K562 (cell line): ENCODE results near the gene TEAD4. TPM values are rescaled to one million over a fixed set of nuclear protein-coding genes. Genes with fewer than 3 reads are reported as not detected.

Experiments used
- ATAC-seq: fragments of 200-7000 bp; cut with Tn5 transposase; 3 replicates; pipeline ENCODE4 v1.9.1; 2020; ENCODE audit warnings: moderate library complexity
- BruUV-seq: library from RNA; stranded (reverse); fragments of 400-500 nt; replicated peaks from 2 replicates; lab custom pipeline; 2021; lab: Mats Ljungman, UMichigan
- CTCF ChIA-PET: fragments of 300-600 bp; formaldehyde crosslinking; extraction: SDS; loops from one replicate; lab custom pipeline; 2021; ENCODE audit warnings: low intra/inter-chr PET ratio; lab: Yijun Ruan, JAX
- POLR2A ChIA-PET: fragments of 300-600, 350-650 bp; sonication (Branson Sonifier 250); formaldehyde crosslinking; extraction: SDS; loops from one replicate; lab custom pipeline; 2021; ENCODE audit warnings: antibody characterized with exemption, inconsistent platforms; lab: Yijun Ruan, JAX
- DNase-seq, 4 experiments: peaks; one replicate each; pipeline versions ENCODE4 v3.0.0 to v3.0.0-alpha.2; 2011 to 2018; ENCODE audit warnings: low spot score in 3 of 4, mixed read lengths in 3 of 4; ENCODE audit errors: extremely low read depth in 1 of 4
- FAIRE-seq: peaks from 2 replicates; lab custom pipeline; 2011; peaks lifted over from hg19 to GRCh38; lab: Jason Lieb, UNC
- H2AFZ ChIP-seq: 2 replicates; pipeline ENCODE4 v1.6.0; 2011; ENCODE audit warnings: low read depth, low read length, control low read depth, inconsistent platforms
- H3K27ac ChIP-seq: fragments of 200-600 bp; 3 replicates; pipeline ENCODE4 v1.8.0; 2011; ENCODE audit warnings: low read depth, mild to moderate bottlenecking, control low read depth, inconsistent platforms, low read length, moderate library complexity, mixed read lengths; ENCODE audit errors: extremely low read depth
- H3K27me3 ChIP-seq, 2 experiments: fragments of 300-600 bp in 1 of 2; 2 replicates in 1 of 2; 3 replicates in 1 of 2; pipeline versions ENCODE4 v1.6.0 to v1.8.0; 2011; ENCODE audit warnings: inconsistent platforms in 2 of 2, low read length in 2 of 2, mild to moderate bottlenecking in 1 of 2, mixed read lengths in 1 of 2, moderate library complexity in 1 of 2; ENCODE audit not compliant: control insufficient read depth in 2 of 2, insufficient read depth in 2 of 2
- H3K36me3 ChIP-seq: fragments of 300-600 bp; 3 replicates; pipeline ENCODE4 v1.8.0; 2011; ENCODE audit warnings: mild to moderate bottlenecking, low read length, inconsistent platforms; ENCODE audit not compliant: control insufficient read depth, insufficient read depth
- H3K4me1 ChIP-seq, 2 experiments: fragments of 200-600 bp in 1 of 2; replicated peaks in 1 of 2; 2 replicates in 1 of 2; 3 replicates in 1 of 2; pipeline versions ENCODE4 v1.5.1 to v1.8.0; 2011; ENCODE audit warnings: inconsistent platforms in 2 of 2, low read length in 2 of 2, mild to moderate bottlenecking in 1 of 2, mixed read lengths in 1 of 2, moderate library complexity in 1 of 2; ENCODE audit not compliant: control insufficient read depth in 2 of 2, insufficient read depth in 2 of 2
- H3K4me2 ChIP-seq: 2 replicates; pipeline ENCODE4 v1.6.1; 2011; ENCODE audit warnings: low read length, control low read depth, inconsistent platforms, mixed read lengths; ENCODE audit not compliant: insufficient read depth
- H3K4me3 ChIP-seq: fragments of 200-600 bp; sonication (generic), shearing (Covaris generic); 2 replicates; pipeline ENCODE4 v1.5.1; 2016; ENCODE audit warnings: control low read depth, inconsistent platforms
- H3K79me2 ChIP-seq: fragments of 200-600 bp; 3 replicates; pipeline ENCODE4 v1.8.0; 2011; ENCODE audit warnings: low read length, inconsistent platforms; ENCODE audit not compliant: control insufficient read depth, insufficient read depth
- H3K9ac ChIP-seq, 2 experiments: 2 replicates each; pipeline versions ENCODE4 v1.6.0 to v1.6.1; 2011; ENCODE audit warnings: low read depth in 2 of 2, low read length in 2 of 2, control low read depth in 1 of 2, inconsistent platforms in 1 of 2, mild to moderate bottlenecking in 1 of 2, mixed read lengths in 1 of 2; ENCODE audit not compliant: insufficient read depth in 1 of 2
- H3K9me1 ChIP-seq: one replicate; pipeline ENCODE4 v1.6.0; 2011; ENCODE audit warnings: inconsistent platforms, mild to moderate bottlenecking, low read length, moderate library complexity; ENCODE audit not compliant: control insufficient read depth, insufficient read depth
- H3K9me3 ChIP-seq: replicated peaks from 2 replicates; pipeline ENCODE4 v1.5.1; 2011; ENCODE audit warnings: low read depth, low read length, inconsistent platforms; ENCODE audit not compliant: control insufficient read depth, insufficient read depth
- H4K20me1 ChIP-seq: replicated peaks from 2 replicates; pipeline ENCODE4 v1.6.1; 2011; ENCODE audit warnings: low read length, inconsistent platforms, mixed read lengths; ENCODE audit not compliant: control insufficient read depth, insufficient read depth
- BRD9 ChIP-seq: fragments of 450-650 bp; IDR thresholded peaks from 2 replicates; pipeline ENCODE4 v1.6.1; 2018; ENCODE audit warnings: low read depth; ENCODE audit not compliant: partially characterized antibody
- CC2D1A ChIP-seq: fragments of 450-650 bp; IDR thresholded peaks from 2 replicates; pipeline ENCODE4 v1.6.1; 2017; ENCODE audit warnings: mild to moderate bottlenecking
- CXXC5 ChIP-seq: fragments of 250-450 bp; sonication (Bioruptor Pico); IDR thresholded peaks from 2 replicates; pipeline ENCODE4 v1.8.0; 2022; ENCODE audit warnings: inconsistent platforms, mild to moderate bottlenecking, moderate library complexity
- FOS ChIP-seq: IDR thresholded peaks from 3 replicates; pipeline ENCODE4 v1.6.1; 2011; ENCODE audit not compliant: insufficient read length; ENCODE audit errors: extremely low read depth
- JUND ChIP-seq, 2 experiments: IDR thresholded peaks; 2 replicates in 1 of 2; 3 replicates in 1 of 2; pipeline ENCODE4 v1.6.1; 2011; ENCODE audit warnings: borderline replicate concordance in 2 of 2, low read depth in 2 of 2, low read length in 2 of 2, improper control_type of control experiment in 1 of 2, missing biosample characterization in 1 of 2, missing genetic modification characterization in 1 of 2, missing genetic modification reagents in 1 of 2
- PCBP1 ChIP-seq: fragments of 200-400 bp; formaldehyde crosslinking; IDR thresholded peaks from 2 replicates; pipeline ENCODE4 v1.6.1; 2018; ENCODE audit warnings: mild to moderate bottlenecking, low read depth, low read length; ENCODE audit not compliant: poor library complexity, severe bottlenecking
- PHTF2 ChIP-seq: fragments of 250-450 bp; sonication (Bioruptor Pico); IDR thresholded peaks from 2 replicates; pipeline ENCODE4 v1.5.0; 2021; ENCODE audit warnings: mild to moderate bottlenecking
- POLR2B ChIP-seq: fragments of 450-650 bp; IDR thresholded peaks from 2 replicates; pipeline ENCODE4 v1.6.1; 2018; ENCODE audit warnings: low read depth; ENCODE audit not compliant: partially characterized antibody
- TBL1XR1 ChIP-seq, 2 experiments: IDR thresholded peaks; 2 replicates each; pipeline ENCODE4 v1.6.1; 2012; ENCODE audit warnings: improper control_type of control experiment in 2 of 2, low read length in 2 of 2, mild to moderate bottlenecking in 1 of 2
- TCFL5 ChIP-seq: fragments of 250-450 bp; sonication (Bioruptor Pico); conservative IDR thresholded peaks from 2 replicates; pipeline ENCODE4 v1.6.1; 2021; ENCODE audit warnings: mild to moderate bottlenecking, moderate library complexity, matching md5 sums
- ZNF785 ChIP-seq: fragments of 250-450 bp; sonication (Bioruptor Pico); IDR thresholded peaks from 2 replicates; pipeline ENCODE4 v1.4.0; 2020; ENCODE audit warnings: mild to moderate bottlenecking
- WGBS: fragments of 100-300 bp; shearing (Covaris generic); methylation state at CpG from one replicate; pipeline ENCODE4 v1.1.6; 2016; ENCODE audit warnings: low coverage, mixed read lengths; ENCODE audit not compliant: insufficient coverage; ENCODE audit errors: missing lambda C conversion rate; 5-methylcytosine and 5-hydroxymethylcytosine counted together
- in situ Hi-C: fragments of 300-500 bp; cut with MboI; formaldehyde crosslinking; loops from 4 replicates; pipeline ENCODE4 v1.15.0; 2018; ENCODE audit warnings: inconsistent platforms, mixed read lengths
- intact Hi-C: fragments of 100-400 bp; cut with micrococcal nuclease; formaldehyde crosslinking; loops from 2 replicates; pipeline ENCODE4 v1.14.2; 2022
- polyA plus RNA-seq, 8 experiments: library from polyadenylated mRNA; depleted of rRNA in 4 of 8; stranded (reverse) in 5 of 8; unstranded in 3 of 8; fragments of >200 nt; fragmentation: Nextera tagmentation in 2 of 8; fragmentation: Illumina TruSeq in 1 of 8; extraction: Ambion mirVana in 2 of 8; extraction: Trizol in 1 of 8; gene quantifications; 2 replicates each; pipeline versions ENCODE4 v1.2.1 to v1.2.3, GENCODE V29; 2011 to 2014; ENCODE audit warnings: inconsistent platforms in 1 of 8, missing spikeins in 1 of 8
- total RNA-seq, 7 experiments: library from RNA; depleted of rRNA in 6 of 7; stranded (reverse); fragments of >200 nt in 6 of 7; fragmentation: Illumina TruSeq in 2 of 7; extraction: Trizol in 2 of 7; gene quantifications; 2 replicates each; pipeline versions ENCODE4 v1.2.1 to v1.2.3, GENCODE V29; 2011 to 2021; ENCODE audit warnings: low replicate concordance in 1 of 7

The TEAD4 gene
- total and polyA plus RNA-seq, 9 of the 15 experiments (the other 6 are each of a cell fraction or from before 2014, with no cell fraction given) = 0.82 to 40.0 (median 17.0) TPM

DNA sequence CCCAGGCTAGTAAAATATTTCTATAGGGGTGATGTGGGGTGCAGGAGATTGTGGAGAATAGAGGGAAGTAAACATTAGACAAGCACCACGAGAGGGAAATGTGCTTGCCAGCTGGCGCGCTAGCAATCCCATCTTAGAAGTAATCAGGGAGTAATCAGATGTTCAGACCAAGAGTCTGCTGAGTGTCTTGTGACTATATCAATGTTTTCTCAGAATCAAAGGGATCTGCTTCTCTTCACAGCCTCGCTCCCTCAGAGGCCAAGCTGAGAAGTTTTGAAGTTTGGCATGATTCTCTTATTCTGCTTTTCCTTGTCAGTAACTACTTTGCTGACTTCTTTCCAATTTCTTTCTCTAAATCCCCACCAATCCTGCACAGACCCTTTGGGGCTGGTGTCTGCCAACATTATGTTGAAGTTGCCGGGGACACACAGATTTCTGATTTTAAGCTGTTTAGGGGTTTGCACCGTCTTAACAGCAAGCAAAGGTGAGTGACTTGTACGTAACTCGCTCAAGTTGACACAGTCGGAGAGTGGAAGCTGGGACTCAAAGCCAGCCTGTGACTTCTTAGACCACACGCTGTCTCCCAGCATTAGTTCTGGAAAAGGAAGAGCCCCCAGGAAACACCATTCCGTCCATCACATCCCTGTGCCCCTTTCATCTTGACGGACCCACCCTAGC lies 96.0 kb downstream of the TEAD4 start:
- DNase-seq = peak in 1 of 4 experiments; percentile 2
- Histone ChIP-seq H3K27me3 (peaks cover 11 to 36% of the 10 kb centered on the region in 2 experiments; a peak in 4 of 5 replicates), H3K4me3 (no peak overlapping the region), H2AFZ (no peak overlapping the region), H3K9me3 (no peaks in the 10 kb centered on the region), H3K4me2 (no peak overlapping the region), H3K4me1 (no peaks in the 10 kb centered on the region; a peak in 1 of 5 replicates), H3K36me3 (no peaks in the 10 kb centered on the region), H3K9ac (no peak overlapping the region), H3K27ac (no peak overlapping the region), H3K79me2 (no peaks in the 10 kb centered on the region), H3K9me1 (no peaks in the 10 kb centered on the region), H4K20me1 (no peaks in the 10 kb centered on the region)
- intact Hi-C loops = no loop called here
- CTCF ChIA-PET = interaction anchor here (0.7 kb wide), 1 partner anchor 834 kb away, joined by 3 read pairs; no protein-coding TSS in a partner anchor
- POLR2A ChIA-PET = no interaction called here
- WGBS = 3% methylated on average over 9 of the region's 12 CpGs
- ATAC-seq = no peak
- no peak for TF ChIP-seq BRD9
- TF ChIP-seq TBL1XR1 (IDR thresholded peaks at IDR 0.05; ENCODE audit: low read length in 2 of 2) = no peak
- TF ChIP-seq PCBP1 = no peak
- no peak for TF ChIP-seq ZNF785 (CRISPR knock-in tag)
- no peak for TF ChIP-seq TCFL5 (CRISPR knock-in tag)
- TF ChIP-seq JUND (IDR thresholded peaks at IDR 0.05; ENCODE audit: borderline replicate concordance, low read depth, low read length) = no peak
- TF ChIP-seq JUND (tag; IDR thresholded peaks at IDR 0.05; ENCODE audit: borderline replicate concordance, low read depth, low read length) = no peak
- TF ChIP-seq PHTF2 (CRISPR knock-in tag) = no peak
- no peak for TF ChIP-seq CXXC5
- no peak for TF ChIP-seq CC2D1A
- TF ChIP-seq POLR2B = no peak
- no peak for TF ChIP-seq FOS
- in situ Hi-C loops = no loop called here
- FAIRE-seq = no peak
- BruUV-seq = no TSS peak
